ENCODE data around the gene ST6GAL1. TPM values are rescaled to one million over a fixed set of nuclear protein-coding genes. Genes with fewer than 3 reads are reported as not detected.

Gene ST6GAL1
- total RNA-seq, 1 donor from 2014 or later: 68.2 TPM

DNA sequence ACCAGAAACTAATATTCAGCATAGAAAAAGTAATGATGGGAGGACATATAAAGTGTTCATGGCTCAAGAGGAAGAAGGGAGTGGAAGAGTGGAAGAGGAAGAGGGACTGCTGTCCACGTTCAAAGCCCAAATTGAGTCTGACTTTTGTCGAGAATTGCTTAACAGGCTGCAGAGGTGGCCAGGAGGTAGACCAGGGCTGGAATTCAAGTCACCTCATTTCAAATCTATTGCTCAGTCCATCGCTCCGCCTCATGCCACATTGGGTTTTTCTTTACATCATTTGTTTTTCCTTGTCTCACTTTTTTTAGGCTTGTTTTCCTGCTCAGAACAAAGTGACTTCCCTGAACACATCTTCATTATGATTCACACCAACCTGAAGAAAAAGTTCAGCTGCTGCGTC is 112.0 kb downstream of the ST6GAL1 start:
- DNase-seq (ENCODE audit: extremely low spot score, unreplicated experiment): no peak
- H3K27ac Mint-ChIP-seq (ENCODE audit: unreplicated experiment): no peak overlapping the region
- H3K9me3 Mint-ChIP-seq (ENCODE audit: unreplicated experiment): no peaks in the 10 kb centered on the region
- H3K36me3 Mint-ChIP-seq (ENCODE audit: unreplicated experiment): peaks cover 46% of the 10 kb centered on the region
- H3K27me3 Mint-ChIP-seq (ENCODE audit: unreplicated experiment): no peaks in the 10 kb centered on the region
- H3K4me1 Mint-ChIP-seq (ENCODE audit: unreplicated experiment): peaks cover 15% of the 10 kb centered on the region
- TF ChIP-seq, protein P1, sequence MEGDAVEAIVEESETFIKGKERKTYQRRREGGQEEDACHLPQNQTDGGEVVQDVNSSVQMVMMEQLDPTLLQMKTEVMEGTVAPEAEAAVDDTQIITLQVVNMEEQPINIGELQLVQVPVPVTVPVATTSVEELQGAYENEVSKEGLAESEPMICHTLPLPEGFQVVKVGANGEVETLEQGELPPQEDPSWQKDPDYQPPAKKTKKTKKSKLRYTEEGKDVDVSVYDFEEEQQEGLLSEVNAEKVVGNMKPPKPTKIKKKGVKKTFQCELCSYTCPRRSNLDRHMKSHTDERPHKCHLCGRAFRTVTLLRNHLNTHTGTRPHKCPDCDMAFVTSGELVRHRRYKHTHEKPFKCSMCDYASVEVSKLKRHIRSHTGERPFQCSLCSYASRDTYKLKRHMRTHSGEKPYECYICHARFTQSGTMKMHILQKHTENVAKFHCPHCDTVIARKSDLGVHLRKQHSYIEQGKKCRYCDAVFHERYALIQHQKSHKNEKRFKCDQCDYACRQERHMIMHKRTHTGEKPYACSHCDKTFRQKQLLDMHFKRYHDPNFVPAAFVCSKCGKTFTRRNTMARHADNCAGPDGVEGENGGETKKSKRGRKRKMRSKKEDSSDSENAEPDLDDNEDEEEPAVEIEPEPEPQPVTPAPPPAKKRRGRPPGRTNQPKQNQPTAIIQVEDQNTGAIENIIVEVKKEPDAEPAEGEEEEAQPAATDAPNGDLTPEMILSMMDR (IDR thresholded peaks at IDR 0.05): no peak
- H3K4me3 Mint-ChIP-seq (ENCODE audit: unreplicated experiment): no peak overlapping the region

- TF ChIP-seq, protein P1 (IDR thresholded peaks at IDR 0.05): no peak
- Mint-ChIP-seq H3K9me3 (ENCODE audit: unreplicated experiment) (no peaks in the 10 kb centered on the region), H3K27ac (ENCODE audit: unreplicated experiment) (no peak overlapping the region), H3K36me3 (ENCODE audit: unreplicated experiment) (peaks cover 46% of the 10 kb centered on the region), H3K27me3 (ENCODE audit: unreplicated experiment) (no peaks in the 10 kb centered on the region), H3K4me3 (ENCODE audit: unreplicated experiment) (no peak overlapping the region), H3K4me1 (ENCODE audit: unreplicated experiment) (peaks cover 15% of the 10 kb centered on the region)
- no peak for DNase-seq (ENCODE audit: extremely low spot score, unreplicated experiment)
These were observed 112.6 kb downstream of the ST6GAL1 start for GRCh38 chr3:187042874-187043458.

- Mint-ChIP-seq H3K36me3 (ENCODE audit: unreplicated experiment) (peaks cover 48% of the 10 kb centered on the region), H3K9me3 (ENCODE audit: unreplicated experiment) (no peaks in the 10 kb centered on the region), H3K4me3 (ENCODE audit: unreplicated experiment) (no peak overlapping the region), H3K27me3 (ENCODE audit: unreplicated experiment) (no peaks in the 10 kb centered on the region), H3K4me1 (ENCODE audit: unreplicated experiment) (peaks cover 15% of the 10 kb centered on the region), H3K27ac (ENCODE audit: unreplicated experiment) (peak overlapping the region; percentile 41)
- DNase-seq (ENCODE audit: extremely low spot score, unreplicated experiment): no peak
- TF ChIP-seq, protein P1 (IDR thresholded peaks at IDR 0.05): no peak
These were observed 113.9 kb downstream of the ST6GAL1 start for GRCh38 chr3:187044206-187044605.

DNA sequence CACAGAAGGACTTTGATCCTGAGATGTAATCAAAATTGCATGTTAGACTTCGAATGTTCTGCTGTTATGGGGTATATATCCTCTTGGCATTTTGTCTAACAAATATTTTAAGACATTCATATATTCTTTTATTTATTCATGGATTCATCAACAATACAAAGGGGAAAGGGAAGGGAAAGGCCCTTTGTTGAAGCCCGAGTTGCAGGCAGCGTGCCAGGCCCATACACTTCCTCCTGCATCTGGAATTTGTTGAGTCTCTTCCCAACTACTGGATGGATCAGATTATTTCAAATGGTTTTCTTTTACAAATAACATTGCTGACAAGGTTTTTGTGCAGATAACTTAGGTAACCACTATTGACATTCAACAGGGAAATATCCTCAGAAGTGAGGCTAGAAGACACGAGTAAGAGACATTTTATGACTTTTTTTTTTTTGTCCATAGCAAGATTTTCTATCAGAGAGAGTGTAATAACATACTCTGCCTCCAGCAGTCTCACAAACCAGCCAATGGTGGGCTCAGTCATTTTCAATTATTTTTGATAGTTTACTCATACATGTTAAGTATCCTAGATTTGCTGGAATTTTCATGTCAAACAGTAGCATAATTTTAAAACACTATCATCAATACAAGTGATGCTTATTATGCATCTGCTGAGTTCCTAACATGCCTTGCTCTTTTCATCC is 114.7 kb downstream of the ST6GAL1 start:
- TF ChIP-seq, protein P1 (IDR thresholded peaks at IDR 0.05): no peak
- H3K4me1 Mint-ChIP-seq (ENCODE audit: unreplicated experiment): peaks cover 15% of the 10 kb centered on the region
- H3K36me3 Mint-ChIP-seq (ENCODE audit: unreplicated experiment): peaks cover 49% of the 10 kb centered on the region
- H3K4me3 Mint-ChIP-seq (ENCODE audit: unreplicated experiment): no peak overlapping the region
- H3K27ac Mint-ChIP-seq (ENCODE audit: unreplicated experiment): no peak overlapping the region
- DNase-seq (ENCODE audit: extremely low spot score, unreplicated experiment): no peak
- no peaks in the 10 kb centered on the region for H3K27me3 Mint-ChIP-seq (ENCODE audit: unreplicated experiment)
- H3K9me3 Mint-ChIP-seq (ENCODE audit: unreplicated experiment): no peaks in the 10 kb centered on the region

DNA sequence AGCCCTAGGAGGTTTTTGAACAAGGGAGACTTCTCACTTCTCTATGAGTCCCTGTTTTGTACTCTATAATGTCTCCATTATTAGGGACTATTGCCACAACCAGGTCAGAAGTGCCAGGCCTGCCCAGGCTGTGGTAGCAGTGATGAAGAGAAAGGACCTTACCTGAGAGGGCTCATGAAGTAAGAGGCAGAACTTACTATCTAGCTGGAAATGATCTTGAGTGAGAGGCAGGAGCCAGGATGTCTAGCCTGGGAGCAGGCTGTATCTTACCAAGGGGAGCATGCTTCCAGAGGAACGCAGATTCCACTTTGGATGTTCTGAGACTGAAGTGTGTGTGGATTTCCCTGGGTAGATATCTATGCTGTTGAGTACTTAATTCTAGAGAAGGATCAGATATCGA is 115.7 kb downstream of the ST6GAL1 start:
- TF ChIP-seq, protein P1 (IDR thresholded peaks at IDR 0.05): no peak
- Mint-ChIP-seq H3K27ac (ENCODE audit: unreplicated experiment) (no peak overlapping the region), H3K36me3 (ENCODE audit: unreplicated experiment) (peaks cover 40% of the 10 kb centered on the region), H3K9me3 (ENCODE audit: unreplicated experiment) (no peaks in the 10 kb centered on the region), H3K27me3 (ENCODE audit: unreplicated experiment) (no peaks in the 10 kb centered on the region), H3K4me3 (ENCODE audit: unreplicated experiment) (no peak overlapping the region), H3K4me1 (ENCODE audit: unreplicated experiment) (peaks cover 11% of the 10 kb centered on the region)
- DNase-seq (ENCODE audit: extremely low spot score, unreplicated experiment): no peak
